ENCODE measurements around the gene TLR8. TPM values are rescaled to one million over a fixed set of nuclear protein-coding genes. Genes with fewer than 3 reads are reported as not detected.

TLR8 gene
- total RNA-seq, 4 donors from 2014 or later, result 0.22 to 3.1 (median 1.9) TPM; not detected in 1

DNA sequence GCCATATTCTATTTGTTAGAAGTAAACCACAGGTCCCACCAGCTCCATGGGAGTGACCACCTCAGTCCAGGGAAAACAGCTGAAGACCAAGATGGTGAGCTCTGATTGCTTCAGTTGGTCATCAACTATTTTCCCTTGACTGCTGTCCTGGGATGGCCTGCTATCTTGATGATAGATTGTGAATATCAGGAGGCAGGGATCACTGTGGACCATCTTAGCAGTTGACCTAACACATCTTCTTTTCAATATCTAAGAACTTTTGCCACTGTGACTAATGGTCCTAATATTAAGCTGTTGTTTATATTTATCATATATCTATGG, 16.1 kb downstream of the TLR8 start:
- H3K27ac ChIP-seq, result no peak overlapping the region
- no peak for DNase-seq
- no peaks in the 10 kb centered on the region for H3K4me1 ChIP-seq
- TF ChIP-seq, protein P1, sequence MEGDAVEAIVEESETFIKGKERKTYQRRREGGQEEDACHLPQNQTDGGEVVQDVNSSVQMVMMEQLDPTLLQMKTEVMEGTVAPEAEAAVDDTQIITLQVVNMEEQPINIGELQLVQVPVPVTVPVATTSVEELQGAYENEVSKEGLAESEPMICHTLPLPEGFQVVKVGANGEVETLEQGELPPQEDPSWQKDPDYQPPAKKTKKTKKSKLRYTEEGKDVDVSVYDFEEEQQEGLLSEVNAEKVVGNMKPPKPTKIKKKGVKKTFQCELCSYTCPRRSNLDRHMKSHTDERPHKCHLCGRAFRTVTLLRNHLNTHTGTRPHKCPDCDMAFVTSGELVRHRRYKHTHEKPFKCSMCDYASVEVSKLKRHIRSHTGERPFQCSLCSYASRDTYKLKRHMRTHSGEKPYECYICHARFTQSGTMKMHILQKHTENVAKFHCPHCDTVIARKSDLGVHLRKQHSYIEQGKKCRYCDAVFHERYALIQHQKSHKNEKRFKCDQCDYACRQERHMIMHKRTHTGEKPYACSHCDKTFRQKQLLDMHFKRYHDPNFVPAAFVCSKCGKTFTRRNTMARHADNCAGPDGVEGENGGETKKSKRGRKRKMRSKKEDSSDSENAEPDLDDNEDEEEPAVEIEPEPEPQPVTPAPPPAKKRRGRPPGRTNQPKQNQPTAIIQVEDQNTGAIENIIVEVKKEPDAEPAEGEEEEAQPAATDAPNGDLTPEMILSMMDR (IDR thresholded peaks at IDR 0.05), result no peak
- H3K27me3 ChIP-seq, result no peaks in the 10 kb centered on the region
- H3K4me3 ChIP-seq, result no peak overlapping the region
- intact Hi-C loops (cut with DNase I), result no loop called here
- H3K36me3 ChIP-seq, result no peaks in the 10 kb centered on the region
- H3K9me3 ChIP-seq, result no peaks in the 10 kb centered on the region

DNA sequence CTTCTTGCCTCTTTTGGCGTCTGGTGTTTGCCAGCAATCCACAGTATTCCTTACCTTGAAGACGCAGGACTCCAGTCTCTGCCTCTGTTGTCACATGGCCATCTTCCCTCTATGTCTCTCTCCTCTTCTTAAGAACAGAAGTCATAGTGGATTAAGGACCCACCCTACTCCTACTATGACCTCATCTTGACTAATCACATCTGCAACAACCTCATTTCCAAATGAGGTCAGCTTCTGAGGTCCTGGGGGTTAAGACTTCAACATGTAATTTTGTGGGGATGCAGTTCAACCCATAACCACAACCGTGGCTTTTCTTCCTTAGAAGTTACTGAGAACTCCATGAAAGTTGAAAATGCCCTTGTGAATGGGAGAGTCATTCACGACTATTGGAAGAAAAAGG, 23.3 kb downstream of the TLR8 start:
- TF ChIP-seq, protein P1 (IDR thresholded peaks at IDR 0.05), result no peak
- no peak for TF ChIP-seq POLR2A (IDR thresholded peaks at IDR 0.05)
- no peaks in the 10 kb centered on the region for H3K27me3 ChIP-seq
- H3K9me3 ChIP-seq, result no peaks in the 10 kb centered on the region
- H3K4me3 ChIP-seq, result no peak overlapping the region
- 76 to 80% methylated on average over 2 to 4 of the region's 4 CpGs for WGBS, 2 donors
- no peaks in the 10 kb centered on the region for H3K4me1 ChIP-seq
- no peak overlapping the region for H3K27ac ChIP-seq
- H3K36me3 ChIP-seq, result no peaks in the 10 kb centered on the region
- no peak for DNase-seq
- intact Hi-C loops (cut with DNase I), result no loop called here

DNA sequence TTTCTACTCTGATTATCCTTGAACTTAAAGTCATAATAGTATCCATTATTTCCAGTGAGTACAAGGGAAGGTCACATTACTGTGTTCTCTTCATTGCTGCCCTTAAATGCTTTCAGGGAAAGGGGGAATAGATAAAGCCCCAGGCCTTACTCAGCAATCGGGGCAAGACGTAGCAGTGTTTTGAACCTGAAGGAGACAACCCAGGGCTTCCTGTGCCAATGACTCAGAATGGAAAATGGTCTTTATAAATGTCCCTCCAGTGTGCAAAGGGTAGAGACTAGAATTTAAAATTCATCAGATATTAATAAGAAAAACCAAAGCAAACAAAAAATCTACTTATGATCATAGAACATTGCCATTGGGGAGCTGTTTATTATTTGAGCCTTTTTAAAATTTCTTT, 23.7 kb downstream of the TLR8 start:
- Histone ChIP-seq H3K9me3 (no peaks in the 10 kb centered on the region), H3K36me3 (no peaks in the 10 kb centered on the region), H3K4me1 (no peaks in the 10 kb centered on the region), H3K27ac (no peak overlapping the region), H3K4me3 (no peak overlapping the region), H3K27me3 (no peaks in the 10 kb centered on the region)
- WGBS, 2 donors, result 67 to 80% methylated on average over 1 of the region's 2 CpGs
- intact Hi-C loops (cut with DNase I), result no loop called here
- TF ChIP-seq, protein P1 (IDR thresholded peaks at IDR 0.05), result no peak
- no peak for TF ChIP-seq POLR2A (IDR thresholded peaks at IDR 0.05)
- DNase-seq, result no peak

DNA sequence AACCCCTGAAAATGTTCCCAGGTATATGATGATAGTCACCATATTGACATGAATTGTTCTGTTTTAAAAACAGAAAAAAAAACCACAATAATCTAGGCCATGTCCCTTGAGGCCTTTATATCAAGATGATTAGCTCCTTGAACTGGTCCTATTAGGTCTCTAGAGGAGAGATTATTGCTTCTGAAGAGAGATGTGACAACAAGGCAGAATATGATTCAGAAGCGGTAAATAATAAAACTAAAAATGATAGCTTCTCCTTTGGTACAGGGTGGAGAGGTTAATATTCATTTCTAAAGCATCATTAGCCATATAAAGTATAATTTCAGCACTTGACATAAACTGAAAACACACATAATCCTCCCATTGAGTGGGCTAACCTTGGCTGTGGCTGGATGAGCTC, 25.8 kb downstream of the TLR8 start:
- Histone ChIP-seq H3K4me1 (no peaks in the 10 kb centered on the region), H3K27me3 (no peaks in the 10 kb centered on the region), H3K27ac (no peak overlapping the region), H3K36me3 (no peaks in the 10 kb centered on the region), H3K9me3 (no peaks in the 10 kb centered on the region), H3K4me3 (no peak overlapping the region)
- intact Hi-C loops (cut with DNase I), result no loop called here
- no peak for DNase-seq
- WGBS, 2 donors, result 64 to 100% methylated on average over 1 of the region's 1 CpG
- no peak for TF ChIP-seq POLR2A (IDR thresholded peaks at IDR 0.05)
- TF ChIP-seq, protein P1 (IDR thresholded peaks at IDR 0.05), result no peak

DNA sequence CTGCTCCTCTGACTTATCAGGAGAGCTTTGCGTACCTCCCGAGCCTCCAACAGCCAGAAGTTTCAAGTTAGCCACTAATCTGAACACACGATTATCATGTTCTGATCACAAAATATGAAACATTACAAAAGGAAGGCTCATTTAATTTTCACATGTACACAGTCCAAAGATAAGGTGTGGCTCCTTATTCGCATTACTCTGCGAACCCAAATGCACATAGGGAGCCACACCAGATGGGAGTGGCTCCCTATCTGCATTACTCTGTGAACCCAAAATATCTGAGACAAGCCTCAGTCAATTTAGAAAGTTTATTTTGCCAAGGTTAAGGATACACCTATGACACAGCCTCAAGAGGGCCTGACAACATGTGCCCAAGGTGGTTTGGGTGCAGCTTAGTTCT, 28.4 kb downstream of the TLR8 start:
- Histone ChIP-seq H3K36me3 (no peaks in the 10 kb centered on the region), H3K4me1 (no peaks in the 10 kb centered on the region), H3K4me3 (no peak overlapping the region), H3K9me3 (no peaks in the 10 kb centered on the region), H3K27ac (no peak overlapping the region), H3K27me3 (no peaks in the 10 kb centered on the region)
- no peak for DNase-seq
- no peak for TF ChIP-seq POLR2A (IDR thresholded peaks at IDR 0.05)
- TF ChIP-seq, protein P1 (IDR thresholded peaks at IDR 0.05), result no peak
- intact Hi-C loops (cut with DNase I), result no loop called here
- 81% methylated on average over 5 of the region's 5 CpGs; no CpG with 5 or more reads in 1 of the 2 donors for WGBS, 2 donors
